Naive B cell (primary cell): ENCODE measurements around the gene JMJD1C. TPM values are rescaled to one million over a fixed set of nuclear protein-coding genes. Genes with fewer than 3 reads are reported as not detected.
"Not testable (repeated sequence)": the region's sequence is repeated elsewhere in the genome, so short reads cannot be mapped to it uniquely, and the experiment has no call there.

Experiments
- ATAC-seq, 2 donors: fragments of 150-1000 bp; cut with Tn5 transposase; 2 replicates each; pipeline ENCODE4 v1.10.0; 2021; ENCODE audit warnings: low read depth in 2 of 2, mild to moderate bottlenecking in 2 of 2, moderate library complexity in 2 of 2
- DNase-seq: peaks from one replicate; pipeline ENCODE4 v3.0.0; 2022
- H3K27ac Mint-ChIP-seq, 6 donors: one replicate each; pipeline ENCODE4 v1.8.0; 2020 to 2022; ENCODE audit warnings: mild to moderate bottlenecking in 6 of 6, mixed read lengths in 6 of 6, moderate library complexity in 5 of 6, inconsistent platforms in 2 of 6
- H3K27me3 Mint-ChIP-seq, 3 donors: one replicate each; pipeline ENCODE4 v1.8.0; 2021 to 2022; ENCODE audit warnings: mixed read lengths in 3 of 3, mild to moderate bottlenecking in 1 of 3
- H3K36me3 Mint-ChIP-seq, 2 donors: one replicate each; pipeline ENCODE4 v1.8.0; 2020 to 2022; ENCODE audit warnings: mixed read lengths in 2 of 2, inconsistent platforms in 1 of 2, mild to moderate bottlenecking in 1 of 2
- H3K4me1 Mint-ChIP-seq, 3 donors: one replicate each; pipeline ENCODE4 v1.8.0; 2020 to 2022; ENCODE audit warnings: mixed read lengths in 3 of 3, inconsistent platforms in 1 of 3, mild to moderate bottlenecking in 1 of 3, moderate library complexity in 1 of 3
- H3K4me3 Mint-ChIP-seq, 8 donors: one replicate each; pipeline ENCODE4 v1.8.0; 2020 to 2022; ENCODE audit warnings: mild to moderate bottlenecking in 8 of 8, mixed read lengths in 8 of 8, moderate library complexity in 8 of 8, inconsistent platforms in 2 of 8
- H3K9me3 Mint-ChIP-seq, 7 donors: one replicate each; pipeline ENCODE4 v1.8.0; 2020 to 2022; ENCODE audit warnings: mixed read lengths in 7 of 7, mild to moderate bottlenecking in 5 of 7, inconsistent platforms in 2 of 7, moderate library complexity in 1 of 7
- polyA plus RNA-seq, 6 donors: library from polyadenylated mRNA; unstranded; fragments of 300-500 nt; fragmentation: Illumina TruSeq; gene quantifications; one replicate each; pipeline ENCODE4 v1.2.3, GENCODE V29; 2021; ENCODE audit warnings: low read depth in 6 of 6

The JMJD1C gene
- polyA plus RNA-seq, 6 donors from 2014 or later = 51.7 to 154 (median 124) TPM

DNA sequence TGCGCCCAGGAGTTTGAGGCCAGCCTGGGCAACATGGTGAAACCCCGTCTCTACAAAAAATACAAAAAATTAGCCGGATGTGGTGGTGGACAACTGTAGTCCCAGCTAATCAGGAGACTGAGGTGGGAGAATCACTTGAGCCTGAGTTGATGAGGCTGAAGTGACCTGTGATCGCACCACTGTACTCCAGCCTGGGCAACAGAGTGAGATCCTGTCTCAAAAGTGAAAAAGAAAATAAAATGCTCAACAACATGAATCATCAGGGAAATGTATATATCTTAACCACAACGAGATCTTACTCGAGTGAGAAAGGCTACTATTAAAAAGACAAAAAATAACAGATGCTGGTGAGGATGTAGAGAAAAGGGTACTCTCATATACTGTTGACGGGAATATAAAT is 72.7 kb downstream of the JMJD1C start:
- no peak overlapping the region for H3K27ac Mint-ChIP-seq
- H3K9me3 Mint-ChIP-seq = peaks cover 0 to 24% (median 17%) of the 10 kb centered on the region in 7 donors
- H3K4me1 Mint-ChIP-seq = peaks cover 20 to 46% (median 28%) of the 10 kb centered on the region in 3 donors
- no peak overlapping the region for H3K4me3 Mint-ChIP-seq
- H3K27me3 Mint-ChIP-seq = no peaks in the 10 kb centered on the region
- ATAC-seq = no peak
- DNase-seq = no peak
- peaks cover 18 to 24% of the 10 kb centered on the region in 2 donors for H3K36me3 Mint-ChIP-seq

DNA sequence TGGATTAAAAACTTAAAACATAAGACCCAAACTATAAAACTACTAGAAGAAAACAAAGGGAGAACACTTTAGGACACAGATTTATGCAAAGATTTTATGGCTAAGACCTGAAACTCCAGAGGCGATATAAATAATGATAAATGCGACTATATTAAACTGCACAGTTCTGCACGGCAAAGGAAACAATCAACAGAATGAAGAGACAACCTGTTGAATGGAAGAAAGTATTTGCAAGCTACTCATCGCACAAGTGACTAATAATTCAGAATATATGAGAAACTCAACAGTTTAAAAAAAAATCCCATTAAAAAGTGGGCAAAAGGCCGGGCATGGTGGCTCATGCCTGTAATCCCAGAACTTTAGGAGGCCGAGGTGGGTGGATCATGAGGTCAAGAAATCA is 73.6 kb downstream of the JMJD1C start:
- DNase-seq = no peak
- Mint-ChIP-seq H3K4me3 (no peak overlapping the region), H3K36me3 (peaks cover 18 to 24% of the 10 kb centered on the region in 2 donors), H3K27me3 (no peaks in the 10 kb centered on the region), H3K4me1 (peaks cover 20 to 48% (median 29%) of the 10 kb centered on the region in 3 donors), H3K27ac (no peak overlapping the region), H3K9me3 (peaks cover 0 to 24% (median 17%) of the 10 kb centered on the region in 7 donors)
- ATAC-seq = no peak

DNA sequence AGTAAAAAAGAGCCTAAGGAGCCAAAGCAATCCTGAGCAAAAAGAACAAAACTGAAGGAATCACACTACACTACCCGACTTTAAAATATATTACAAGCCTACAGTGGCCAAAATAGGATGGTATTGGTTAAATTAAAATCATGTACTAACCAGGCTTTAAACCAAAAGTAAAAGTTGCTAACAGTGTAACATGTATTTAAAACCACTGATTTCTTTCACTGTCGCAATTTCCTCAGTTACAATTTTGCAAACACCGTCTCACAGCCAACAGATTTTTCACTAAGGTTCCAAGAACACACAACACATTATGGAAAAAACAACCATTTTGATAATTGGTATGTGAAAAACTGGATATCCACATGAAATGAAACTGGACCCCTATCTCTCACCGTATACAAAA is 74.0 kb downstream of the JMJD1C start:
- no peaks in the 10 kb centered on the region for H3K27me3 Mint-ChIP-seq
- peaks cover 0 to 24% (median 17%) of the 10 kb centered on the region in 7 donors for H3K9me3 Mint-ChIP-seq
- peaks cover 23 to 52% (median 32%) of the 10 kb centered on the region in 3 donors for H3K4me1 Mint-ChIP-seq
- ATAC-seq (no peak), DNase-seq (no peak)
- no peak overlapping the region for H3K4me3 Mint-ChIP-seq
- H3K36me3 Mint-ChIP-seq = peaks cover 18 to 24% of the 10 kb centered on the region in 2 donors
- no peak overlapping the region for H3K27ac Mint-ChIP-seq

GRCh38 chr10:63390521-63390920 is 75.3 kb downstream of the JMJD1C start:
- ATAC-seq (no peak), DNase-seq (no peak)
- H3K36me3 Mint-ChIP-seq = peaks cover 18 to 24% of the 10 kb centered on the region in 2 donors
- peaks cover 26 to 56% (median 35%) of the 10 kb centered on the region in 3 donors for H3K4me1 Mint-ChIP-seq
- peak overlapping the region in 1 of 8 donors; percentile 21 for H3K4me3 Mint-ChIP-seq
- peaks cover 0 to 24% (median 17%) of the 10 kb centered on the region in 7 donors for H3K9me3 Mint-ChIP-seq
- peak overlapping the region in 1 of 6 donors; percentile 62 for H3K27ac Mint-ChIP-seq
- H3K27me3 Mint-ChIP-seq = no peaks in the 10 kb centered on the region

DNA sequence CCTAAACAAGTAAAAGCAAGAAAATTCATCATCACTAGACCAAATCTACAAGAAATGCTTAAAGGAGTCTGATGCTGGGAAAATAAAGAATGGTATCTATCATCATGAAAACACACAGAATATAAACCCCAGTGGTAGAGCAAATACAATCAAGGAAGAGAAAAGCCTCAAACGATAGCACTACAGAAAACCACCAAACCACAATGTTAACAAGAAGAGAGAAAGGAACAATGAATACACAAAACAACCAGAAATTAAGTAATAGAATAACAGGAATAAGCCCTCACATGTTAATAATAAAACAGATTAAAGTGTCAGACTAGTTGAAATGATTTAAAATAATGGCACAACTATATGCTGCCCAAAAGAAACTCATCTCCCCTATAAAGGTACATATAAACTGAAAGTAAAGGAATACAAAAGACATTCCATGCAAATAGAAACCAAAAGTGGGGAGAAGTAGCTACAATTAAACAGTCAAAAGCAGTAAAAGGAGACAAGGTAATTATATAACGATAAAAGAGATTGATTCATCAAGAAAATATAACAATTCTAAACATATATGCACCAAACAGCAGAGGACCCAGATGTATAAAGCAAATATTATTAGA is 77.3 kb downstream of the JMJD1C start:
- H3K27me3 Mint-ChIP-seq = no peaks in the 10 kb centered on the region
- H3K27ac Mint-ChIP-seq = peak overlapping the region in 4 of 6 donors; percentile 0 to 64 (median 23)
- H3K4me1 Mint-ChIP-seq = peaks cover 31 to 57% (median 32%) of the 10 kb centered on the region in 3 donors
- peak overlapping the region in 2 of 8 donors; percentile 4 to 14 for H3K4me3 Mint-ChIP-seq
- peaks cover 18 to 27% of the 10 kb centered on the region in 2 donors for H3K36me3 Mint-ChIP-seq
- DNase-seq (no peak), ATAC-seq (no peak)
- H3K9me3 Mint-ChIP-seq = peaks cover 0 to 24% (median 17%) of the 10 kb centered on the region in 7 donors

DNA sequence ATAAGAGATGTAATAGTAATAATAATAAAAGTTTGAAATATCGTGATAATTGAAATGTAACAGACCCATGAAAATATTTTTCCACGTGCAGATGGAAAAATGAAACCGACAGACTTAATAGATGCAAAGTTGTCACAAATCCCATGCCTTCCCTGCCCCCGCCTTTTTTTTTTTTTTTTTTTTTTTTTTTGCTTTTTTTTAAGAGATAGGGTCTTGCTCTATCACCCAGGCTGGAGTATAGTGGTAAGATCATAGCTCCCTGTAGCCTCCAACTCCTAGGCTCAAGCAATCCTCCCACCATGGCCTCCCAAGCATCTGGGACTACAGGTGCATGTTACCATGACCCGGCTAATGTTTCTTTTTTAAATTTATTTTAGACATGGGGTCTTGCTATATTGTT is 80.5 kb downstream of the JMJD1C start:
- DNase-seq (no peak), ATAC-seq (no peak)
- Mint-ChIP-seq H3K27ac (no peak overlapping the region), H3K36me3 (peaks cover 8 to 14% of the 10 kb centered on the region in 2 donors), H3K27me3 (no peaks in the 10 kb centered on the region), H3K9me3 (peaks cover 0 to 10% (median 6%) of the 10 kb centered on the region in 7 donors), H3K4me1 (peaks cover 30 to 50% (median 31%) of the 10 kb centered on the region in 3 donors), H3K4me3 (no peak overlapping the region)

DNA sequence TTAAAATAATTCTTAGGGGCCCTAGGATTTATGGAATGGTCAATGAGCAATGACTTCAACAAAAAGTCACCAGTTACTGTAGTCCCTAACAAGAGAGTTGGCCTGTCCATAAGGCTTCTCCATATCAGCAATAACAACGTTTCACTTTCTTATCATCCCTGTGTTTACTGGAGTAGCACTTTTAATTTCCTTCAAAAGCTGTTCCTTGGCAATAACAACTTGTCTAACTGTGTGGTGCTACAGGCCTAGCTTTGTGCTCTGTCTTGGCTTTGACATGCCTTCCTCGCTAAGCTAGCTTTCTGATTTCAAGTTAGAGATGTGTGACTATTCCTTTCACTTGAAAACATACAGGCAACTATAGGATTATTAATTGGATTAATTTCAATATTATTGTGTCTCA is 81.1 kb downstream of the JMJD1C start:
- ATAC-seq = no peak
- Mint-ChIP-seq H3K4me1 (peaks cover 27 to 45% (median 30%) of the 10 kb centered on the region in 3 donors), H3K27ac (peak overlapping the region in 1 of 6 donors; percentile 68)

GRCh38 chr10:63384001-63384400 is 81.8 kb downstream of the JMJD1C start:
- Mint-ChIP-seq H3K27me3 (no peaks in the 10 kb centered on the region), H3K36me3 (peaks cover 0 to 9% of the 10 kb centered on the region in 2 donors), H3K27ac (no peak overlapping the region), H3K9me3 (peaks cover 0 to 5% (median 0%) of the 10 kb centered on the region in 7 donors), H3K4me1 (peaks cover 25 to 45% (median 26%) of the 10 kb centered on the region in 3 donors), H3K4me3 (no peak overlapping the region)
- no peak for DNase-seq
- no peak for ATAC-seq

More for the DNA sequence above, 81.1 kb downstream of the JMJD1C start:
- Mint-ChIP-seq H3K4me3 (no peak overlapping the region), H3K36me3 (peaks cover 3 to 10% of the 10 kb centered on the region in 2 donors), H3K9me3 (peaks cover 0 to 5% (median 2%) of the 10 kb centered on the region in 7 donors), H3K27me3 (no peaks in the 10 kb centered on the region)
- no peak for DNase-seq

DNA sequence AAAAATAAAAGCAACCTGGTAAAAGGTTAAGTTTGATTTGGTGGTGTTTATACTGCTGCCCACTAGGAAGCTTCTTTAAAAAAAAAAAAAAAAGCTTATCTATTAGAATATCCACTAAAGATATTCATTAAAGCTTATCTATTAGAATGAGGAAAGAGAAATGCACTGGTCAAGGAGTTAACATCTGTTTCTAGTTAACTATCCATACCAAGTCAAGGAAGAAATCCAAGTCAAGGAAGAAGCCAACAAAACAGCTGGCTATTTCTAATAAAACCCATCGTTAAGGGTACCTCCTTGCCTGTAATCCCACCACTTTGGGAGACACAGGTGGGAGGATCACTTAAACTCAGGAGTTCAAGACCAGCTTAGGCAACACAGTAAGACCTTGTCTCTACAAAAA is 82.6 kb downstream of the JMJD1C start:
- no peaks in the 10 kb centered on the region for H3K27me3 Mint-ChIP-seq
- peaks cover 17 to 36% (median 19%) of the 10 kb centered on the region in 3 donors for H3K4me1 Mint-ChIP-seq
- peaks cover 0 to 9% of the 10 kb centered on the region in 2 donors for H3K36me3 Mint-ChIP-seq
- no peaks in the 10 kb centered on the region for H3K9me3 Mint-ChIP-seq
- H3K4me3 Mint-ChIP-seq = no peak overlapping the region
- no peak overlapping the region for H3K27ac Mint-ChIP-seq
- no peak for ATAC-seq
- DNase-seq = no peak

- peaks cover 16 to 32% (median 19%) of the 10 kb centered on the region in 3 donors for H3K4me1 Mint-ChIP-seq
- H3K9me3 Mint-ChIP-seq = no peaks in the 10 kb centered on the region
- peaks cover 0 to 9% of the 10 kb centered on the region in 2 donors for H3K36me3 Mint-ChIP-seq
- no peak overlapping the region for H3K27ac Mint-ChIP-seq
- H3K27me3 Mint-ChIP-seq = no peaks in the 10 kb centered on the region
- no peak overlapping the region for H3K4me3 Mint-ChIP-seq
- ATAC-seq (no peak), DNase-seq (no peak)
Measured at GRCh38 chr10:63382066-63382465, 83.7 kb downstream of the JMJD1C start.

GRCh38 chr10:63377305-63377661 is 88.5 kb downstream of the JMJD1C start:
- not testable (repeated sequence) for H3K9me3 Mint-ChIP-seq

DNA sequence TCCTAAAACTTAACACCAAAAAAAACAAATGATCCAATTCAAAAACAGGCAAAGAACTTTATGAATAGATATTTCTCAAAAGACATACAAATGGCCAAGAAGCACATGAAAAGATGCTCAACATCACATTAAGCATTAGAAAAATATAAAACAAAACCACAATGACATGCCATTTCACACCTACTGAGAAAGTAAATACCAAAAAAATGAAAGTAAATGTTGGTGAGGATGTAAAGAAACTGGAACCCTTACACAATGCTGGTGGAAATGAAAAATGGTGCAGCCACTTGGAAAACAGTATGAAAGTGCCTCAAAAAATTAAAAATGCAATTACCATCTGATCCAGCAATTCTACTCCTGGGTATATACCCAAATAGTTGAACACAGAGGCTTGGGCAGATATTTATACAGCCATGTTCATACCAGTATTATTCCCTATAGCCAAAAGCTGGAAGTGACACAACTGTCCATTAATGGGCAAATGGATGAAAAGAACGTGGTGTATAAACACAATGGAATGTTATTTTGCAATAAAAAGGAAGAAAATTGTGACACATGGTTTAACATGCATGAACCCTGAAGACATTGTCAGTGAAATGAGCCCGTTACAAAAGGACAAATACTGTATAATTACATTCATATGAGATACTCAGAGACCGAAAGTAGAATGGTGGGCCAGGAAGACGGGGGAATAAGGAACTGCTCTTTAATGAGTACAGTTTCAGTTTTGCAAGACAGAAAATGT is 89.0 kb downstream of the JMJD1C start:
- DNase-seq (peak; percentile 38), ATAC-seq (peak; percentile 98)
- no peaks in the 10 kb centered on the region for H3K27me3 Mint-ChIP-seq
- H3K27ac Mint-ChIP-seq = peak overlapping the region in 3 of 6 donors; percentile 5 to 59 (median 40)
- no peaks in the 10 kb centered on the region for H3K9me3 Mint-ChIP-seq
- peaks cover 20 to 27% (median 22%) of the 10 kb centered on the region in 3 donors for H3K4me1 Mint-ChIP-seq
- peak overlapping the region in 7 of 8 donors; percentile 15 to 81 (median 53) for H3K4me3 Mint-ChIP-seq
- H3K36me3 Mint-ChIP-seq = peaks cover 6 to 8% of the 10 kb centered on the region in 2 donors

More at GRCh38 chr10:63377305-63377661, 88.5 kb downstream of the JMJD1C start:
- DNase-seq, H3K36me3 Mint-ChIP-seq, H3K27me3 Mint-ChIP-seq, ATAC-seq: not testable (repeated sequence)
- Mint-ChIP-seq H3K4me3 (peak overlapping the region in 5 of 8 donors; percentile 45 to 81 (median 68)), H3K4me1 (peaks cover 20 to 27% (median 22%) of the 10 kb centered on the region in 3 donors), H3K27ac (peak overlapping the region in 2 of 6 donors; percentile 5 to 40)

DNA sequence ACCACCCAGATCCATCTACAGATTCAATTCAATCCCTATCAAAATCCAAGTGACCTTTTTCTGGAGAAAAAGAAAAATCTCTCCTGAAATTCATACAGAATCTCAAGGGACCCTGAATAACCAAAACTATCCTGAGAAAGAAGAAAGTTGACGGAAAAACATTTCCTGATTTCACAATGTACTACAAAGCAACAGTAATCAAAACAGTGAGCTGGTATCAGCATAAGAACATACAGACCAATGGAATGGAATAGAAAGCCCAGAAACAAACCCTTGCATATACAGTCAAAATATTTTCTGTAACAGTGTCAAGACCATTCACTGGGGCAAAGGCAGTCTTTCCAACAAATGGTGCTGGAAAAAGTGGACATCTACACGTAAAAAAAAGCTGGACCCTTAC is 89.9 kb downstream of the JMJD1C start:
- H3K27ac Mint-ChIP-seq = no peak overlapping the region
- H3K4me1 Mint-ChIP-seq = peaks cover 17 to 18% (median 18%) of the 10 kb centered on the region in 3 donors
- peaks cover 6 to 8% of the 10 kb centered on the region in 2 donors for H3K36me3 Mint-ChIP-seq
- DNase-seq (no peak), ATAC-seq (no peak)
- peak overlapping the region in 1 of 8 donors; percentile 10 for H3K4me3 Mint-ChIP-seq
- no peaks in the 10 kb centered on the region for H3K27me3 Mint-ChIP-seq
- H3K9me3 Mint-ChIP-seq = no peaks in the 10 kb centered on the region
